HG02610 (cell line): ENCODE results near the gene FRY.

ENCODE experiments used
- ATAC-seq: cut with Tn5 transposase; IDR thresholded peaks from one replicate; pipeline ENCODE4 v1.9.1; 2021; ENCODE audit warnings: mild to moderate bottlenecking, moderate library complexity; ENCODE audit not compliant: unreplicated experiment

Gene FRY

DNA sequence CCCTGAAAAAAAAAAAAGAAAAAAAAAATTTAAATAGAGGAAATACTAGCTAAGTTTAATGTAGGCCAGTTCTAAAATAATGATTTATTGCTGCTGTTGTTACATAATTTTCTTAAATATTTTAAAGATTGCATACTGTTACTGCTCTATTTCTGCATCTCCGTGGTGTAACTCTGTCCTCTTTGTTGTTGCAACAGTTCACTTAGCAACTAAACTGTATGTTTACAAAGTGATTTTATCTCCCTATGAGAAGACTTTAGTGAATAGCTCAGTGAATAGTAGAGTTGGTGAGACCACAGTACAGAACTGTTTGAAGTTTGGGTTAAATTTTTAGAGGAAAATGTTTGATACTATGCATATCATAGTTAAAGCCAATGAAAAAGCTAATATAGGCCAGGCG, 303.1 kb downstream of the FRY start:
- no peak for ATAC-seq

DNA sequence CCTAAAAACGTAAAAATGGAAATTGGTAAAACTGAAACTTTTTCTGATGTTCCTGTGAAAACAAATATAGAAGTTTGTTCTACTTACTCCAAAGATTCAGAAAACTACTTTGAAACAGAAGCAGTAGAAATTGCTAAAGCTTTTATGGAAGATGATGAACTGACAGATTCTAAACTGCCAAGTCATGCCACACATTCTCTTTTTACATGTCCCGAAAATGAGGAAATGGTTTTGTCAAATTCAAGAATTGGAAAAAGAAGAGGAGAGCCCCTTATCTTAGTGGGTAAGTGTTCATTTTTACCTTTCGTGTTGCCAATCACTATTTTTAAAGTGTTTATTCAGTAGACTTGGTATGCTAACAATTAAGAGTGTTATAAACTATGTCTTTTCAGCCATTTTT, 309.3 kb downstream of the FRY start:
- ATAC-seq, result no peak

DNA sequence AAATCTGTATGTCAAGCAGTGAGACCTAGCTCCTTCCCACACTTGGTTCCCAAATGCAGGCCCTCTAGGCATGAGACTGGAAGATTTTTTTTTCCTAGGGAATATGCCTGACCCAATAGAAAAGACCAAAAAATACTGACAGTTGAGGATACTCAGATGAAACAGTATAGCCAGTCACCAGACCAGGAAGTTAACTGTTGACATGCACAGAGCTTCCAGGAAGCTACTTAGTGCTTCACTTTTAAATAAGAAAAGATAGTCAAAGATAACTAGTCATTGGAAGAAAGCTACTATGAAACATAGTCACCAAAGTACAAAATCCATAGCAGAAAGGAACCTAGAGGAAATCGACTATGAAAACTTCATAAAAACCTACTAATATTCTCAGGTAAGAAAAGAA, 316.1 kb downstream of the FRY start:
- no peak for ATAC-seq
